Esophagus squamous epithelium (tissue), 4 donors: ENCODE measurements around the gene IGSF10.

Experiments used
- CTCF ChIP-seq, 6 experiments: fragments of 450-650 bp in 4 of 6; fragments of 200-600 bp in 2 of 6; sonication (generic) in 2 of 6; IDR thresholded peaks; one replicate each; pipeline ENCODE4 v1.5.1; 2016 to 2019; ENCODE audit warnings: antibody characterized with exemption in 6 of 6, mild to moderate bottlenecking in 4 of 6, moderate library complexity in 4 of 6
- POLR2A ChIP-seq, 4 donors: fragments of 450-650 bp; IDR thresholded peaks; one replicate each; pipeline ENCODE4 v1.6.1; 2017; ENCODE audit warnings: antibody characterized with exemption in 4 of 4, mild to moderate bottlenecking in 4 of 4, moderate library complexity in 3 of 4

- TF ChIP-seq CTCF (IDR thresholded peaks at IDR 0.05), result no peak
- no peak for TF ChIP-seq POLR2A (IDR thresholded peaks at IDR 0.05)
Measured at GRCh38 chr3:151462991-151463390, 2.1 kb upstream of the IGSF10 start.
